ENCODE results near the gene ANKS3.

DNA sequence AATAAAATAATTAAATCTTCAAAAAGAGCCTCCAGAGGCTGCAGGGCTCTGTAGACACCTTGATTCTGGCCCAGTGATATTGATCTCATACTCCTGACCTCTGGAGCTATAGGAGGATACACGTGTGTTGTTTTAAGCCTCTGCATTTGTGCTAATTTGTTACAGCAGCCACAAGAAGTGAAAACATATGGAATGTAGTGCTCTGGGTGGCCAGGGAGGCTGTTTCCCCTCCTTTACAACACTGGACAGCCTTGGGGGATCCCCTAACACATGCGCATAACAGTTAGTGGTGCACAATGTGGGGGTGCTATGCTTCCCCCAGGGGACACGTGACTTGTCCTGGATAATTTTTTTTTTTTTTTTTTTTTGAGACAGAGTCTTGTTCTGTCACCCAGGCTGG lies 37.6 kb upstream of the ANKS3 start:
- TF ChIP-seq, protein P1, sequence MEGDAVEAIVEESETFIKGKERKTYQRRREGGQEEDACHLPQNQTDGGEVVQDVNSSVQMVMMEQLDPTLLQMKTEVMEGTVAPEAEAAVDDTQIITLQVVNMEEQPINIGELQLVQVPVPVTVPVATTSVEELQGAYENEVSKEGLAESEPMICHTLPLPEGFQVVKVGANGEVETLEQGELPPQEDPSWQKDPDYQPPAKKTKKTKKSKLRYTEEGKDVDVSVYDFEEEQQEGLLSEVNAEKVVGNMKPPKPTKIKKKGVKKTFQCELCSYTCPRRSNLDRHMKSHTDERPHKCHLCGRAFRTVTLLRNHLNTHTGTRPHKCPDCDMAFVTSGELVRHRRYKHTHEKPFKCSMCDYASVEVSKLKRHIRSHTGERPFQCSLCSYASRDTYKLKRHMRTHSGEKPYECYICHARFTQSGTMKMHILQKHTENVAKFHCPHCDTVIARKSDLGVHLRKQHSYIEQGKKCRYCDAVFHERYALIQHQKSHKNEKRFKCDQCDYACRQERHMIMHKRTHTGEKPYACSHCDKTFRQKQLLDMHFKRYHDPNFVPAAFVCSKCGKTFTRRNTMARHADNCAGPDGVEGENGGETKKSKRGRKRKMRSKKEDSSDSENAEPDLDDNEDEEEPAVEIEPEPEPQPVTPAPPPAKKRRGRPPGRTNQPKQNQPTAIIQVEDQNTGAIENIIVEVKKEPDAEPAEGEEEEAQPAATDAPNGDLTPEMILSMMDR (optimal IDR thresholded peaks at IDR 0.05 in 1 of 3, IDR thresholded peaks at IDR 0.05 in 1 of 3, conservative IDR thresholded peaks at IDR 0.05 in 1 of 3; ENCODE audit: extremely low read depth in 1 of 3, insufficient read depth in 2 of 3, low read length in 3 of 3): no peak
- TF ChIP-seq EZH2 (IDR thresholded peaks at IDR 0.05; ENCODE audit: low read length): no peak

Measured in keratinocyte (primary cell).